Posterior cingulate gyrus (tissue), 11 donors: Measurements from ENCODE around the gene GOLGA6L7.
"Not testable (repeated sequence)": the region's sequence is repeated elsewhere in the genome, so short reads cannot be mapped to it uniquely, and the experiment has no call there.

Source experiments
- DNase-seq, 10 donors: peaks; one replicate each; pipeline versions ENCODE4 v3.0.0 to v3.0.0-alpha.2; 2020 to 2021; ENCODE audit warnings: mixed read lengths in 3 of 10
- intact Hi-C: fragments of 100-400 bp; cut with DNase I; formaldehyde crosslinking; loops from one replicate; pipeline ENCODE4 v1.15.1; 2023

GOLGA6L7 gene

GRCh38 chr15:28794231-28794630 is 54.2 kb downstream of the GOLGA6L7 start:
- intact Hi-C loops, DNase-seq: not testable (repeated sequence)
